Activated naive CD4-positive, alpha-beta T cell treated with anti-CD3 and anti-CD28 coated beads, Interleukin-2, amount 50 U/mL, for 24 hours (primary cell): Measurements from ENCODE around the gene AK1.
A peak's percentile ranks its signal among the peaks of the same experiment; 100 is the strongest.

ENCODE experiments used
- H3K27ac Mint-ChIP-seq: one replicate; pipeline ENCODE4 v1.8.0; 2021; ENCODE audit warnings: mild to moderate bottlenecking, mixed read lengths
- H3K27me3 Mint-ChIP-seq: one replicate; pipeline ENCODE4 v1.8.0; 2021; ENCODE audit warnings: mixed read lengths
- H3K36me3 Mint-ChIP-seq: one replicate; pipeline ENCODE4 v1.8.0; 2021; ENCODE audit warnings: mixed read lengths
- H3K4me1 Mint-ChIP-seq: one replicate; pipeline ENCODE4 v1.8.0; 2021; ENCODE audit warnings: mixed read lengths
- H3K4me3 Mint-ChIP-seq: one replicate; pipeline ENCODE4 v1.8.0; 2021; ENCODE audit warnings: mild to moderate bottlenecking, mixed read lengths
- H3K9me3 Mint-ChIP-seq: one replicate; pipeline ENCODE4 v1.8.0; 2021; ENCODE audit warnings: mixed read lengths

The AK1 gene

GRCh38 chr9:127835991-127836516, 41.4 kb downstream of the AK1 start:
- Mint-ChIP-seq H3K4me3 (no peak overlapping the region), H3K4me1 (peaks cover 17% of the 10 kb centered on the region), H3K9me3 (no peaks in the 10 kb centered on the region), H3K27me3 (no peaks in the 10 kb centered on the region), H3K36me3 (no peaks in the 10 kb centered on the region), H3K27ac (no peak overlapping the region)

GRCh38 chr9:127833555-127833954, 43.9 kb downstream of the AK1 start:
- peaks cover 17% of the 10 kb centered on the region for H3K4me1 Mint-ChIP-seq
- H3K9me3 Mint-ChIP-seq: no peaks in the 10 kb centered on the region
- no peak overlapping the region for H3K4me3 Mint-ChIP-seq
- H3K27me3 Mint-ChIP-seq: no peaks in the 10 kb centered on the region
- no peaks in the 10 kb centered on the region for H3K36me3 Mint-ChIP-seq
- H3K27ac Mint-ChIP-seq: no peak overlapping the region

- H3K9me3 Mint-ChIP-seq: no peaks in the 10 kb centered on the region
- H3K27ac Mint-ChIP-seq: peak overlapping the region; percentile 85
- H3K27me3 Mint-ChIP-seq: no peaks in the 10 kb centered on the region
- H3K4me3 Mint-ChIP-seq: peak overlapping the region; percentile 43
- no peaks in the 10 kb centered on the region for H3K36me3 Mint-ChIP-seq
- H3K4me1 Mint-ChIP-seq: peaks cover 17% of the 10 kb centered on the region
These were observed 45.2 kb downstream of the AK1 start for GRCh38 chr9:127832248-127832647.

GRCh38 chr9:127829205-127829906, 48.1 kb downstream of the AK1 start:
- Mint-ChIP-seq H3K9me3 (no peaks in the 10 kb centered on the region), H3K4me3 (no peak overlapping the region), H3K36me3 (no peaks in the 10 kb centered on the region), H3K27ac (peak overlapping the region; percentile 62), H3K27me3 (no peaks in the 10 kb centered on the region), H3K4me1 (peaks cover 14% of the 10 kb centered on the region)

GRCh38 chr9:127828262-127829031, 49.0 kb downstream of the AK1 start:
- H3K36me3 Mint-ChIP-seq: peaks cover 2% of the 10 kb centered on the region
- no peaks in the 10 kb centered on the region for H3K9me3 Mint-ChIP-seq
- peak overlapping the region; percentile 51 for H3K27ac Mint-ChIP-seq
- H3K27me3 Mint-ChIP-seq: no peaks in the 10 kb centered on the region
- no peak overlapping the region for H3K4me3 Mint-ChIP-seq
- H3K4me1 Mint-ChIP-seq: peaks cover 10% of the 10 kb centered on the region

GRCh38 chr9:127826253-127826913, 51.1 kb downstream of the AK1 start:
- peaks cover 2% of the 10 kb centered on the region for H3K36me3 Mint-ChIP-seq
- no peaks in the 10 kb centered on the region for H3K27me3 Mint-ChIP-seq
- H3K4me3 Mint-ChIP-seq: no peak overlapping the region
- H3K4me1 Mint-ChIP-seq: no peaks in the 10 kb centered on the region
- H3K27ac Mint-ChIP-seq: no peak overlapping the region
- no peaks in the 10 kb centered on the region for H3K9me3 Mint-ChIP-seq

GRCh38 chr9:127825319-127826051, 52.0 kb downstream of the AK1 start:
- Mint-ChIP-seq H3K9me3 (no peaks in the 10 kb centered on the region), H3K4me3 (no peak overlapping the region), H3K27ac (no peak overlapping the region), H3K27me3 (no peaks in the 10 kb centered on the region), H3K36me3 (peaks cover 2% of the 10 kb centered on the region), H3K4me1 (no peaks in the 10 kb centered on the region)

GRCh38 chr9:127822108-127822507, 55.4 kb downstream of the AK1 start:
- H3K27me3 Mint-ChIP-seq: no peaks in the 10 kb centered on the region
- H3K4me1 Mint-ChIP-seq: no peaks in the 10 kb centered on the region
- H3K4me3 Mint-ChIP-seq: no peak overlapping the region
- no peaks in the 10 kb centered on the region for H3K9me3 Mint-ChIP-seq
- H3K36me3 Mint-ChIP-seq: peaks cover 2% of the 10 kb centered on the region
- H3K27ac Mint-ChIP-seq: no peak overlapping the region

- Mint-ChIP-seq H3K9me3 (no peaks in the 10 kb centered on the region), H3K4me1 (no peaks in the 10 kb centered on the region), H3K4me3 (no peak overlapping the region), H3K36me3 (no peaks in the 10 kb centered on the region), H3K27me3 (no peaks in the 10 kb centered on the region), H3K27ac (no peak overlapping the region)
These were observed 58.9 kb downstream of the AK1 start for GRCh38 chr9:127818574-127818973.

GRCh38 chr9:127817881-127818434, 59.5 kb downstream of the AK1 start:
- H3K27ac Mint-ChIP-seq: peak overlapping the region; percentile 51
- H3K36me3 Mint-ChIP-seq: no peaks in the 10 kb centered on the region
- no peaks in the 10 kb centered on the region for H3K4me1 Mint-ChIP-seq
- H3K9me3 Mint-ChIP-seq: no peaks in the 10 kb centered on the region
- H3K27me3 Mint-ChIP-seq: no peaks in the 10 kb centered on the region
- no peak overlapping the region for H3K4me3 Mint-ChIP-seq

- H3K4me3 Mint-ChIP-seq: no peak overlapping the region
- no peaks in the 10 kb centered on the region for H3K27me3 Mint-ChIP-seq
- no peaks in the 10 kb centered on the region for H3K9me3 Mint-ChIP-seq
- H3K4me1 Mint-ChIP-seq: no peaks in the 10 kb centered on the region
- no peaks in the 10 kb centered on the region for H3K36me3 Mint-ChIP-seq
- H3K27ac Mint-ChIP-seq: no peak overlapping the region
These were observed 60.7 kb downstream of the AK1 start for GRCh38 chr9:127816728-127817127.
